HL-60/S4 (cell line): ENCODE measurements around the gene IL11RA.

Experiments used
- in situ Hi-C: fragments of 300-500 bp; cut with MboI; formaldehyde crosslinking; loops from 2 replicates; pipeline ENCODE4 v1.14.3; 2022; ENCODE audit warnings: low sequenced_read_pairs

IL11RA gene

GRCh38 chr9:34652602-34653000 is 616 bp downstream of the IL11RA start:
- in situ Hi-C loops = no loop called here

DNA sequence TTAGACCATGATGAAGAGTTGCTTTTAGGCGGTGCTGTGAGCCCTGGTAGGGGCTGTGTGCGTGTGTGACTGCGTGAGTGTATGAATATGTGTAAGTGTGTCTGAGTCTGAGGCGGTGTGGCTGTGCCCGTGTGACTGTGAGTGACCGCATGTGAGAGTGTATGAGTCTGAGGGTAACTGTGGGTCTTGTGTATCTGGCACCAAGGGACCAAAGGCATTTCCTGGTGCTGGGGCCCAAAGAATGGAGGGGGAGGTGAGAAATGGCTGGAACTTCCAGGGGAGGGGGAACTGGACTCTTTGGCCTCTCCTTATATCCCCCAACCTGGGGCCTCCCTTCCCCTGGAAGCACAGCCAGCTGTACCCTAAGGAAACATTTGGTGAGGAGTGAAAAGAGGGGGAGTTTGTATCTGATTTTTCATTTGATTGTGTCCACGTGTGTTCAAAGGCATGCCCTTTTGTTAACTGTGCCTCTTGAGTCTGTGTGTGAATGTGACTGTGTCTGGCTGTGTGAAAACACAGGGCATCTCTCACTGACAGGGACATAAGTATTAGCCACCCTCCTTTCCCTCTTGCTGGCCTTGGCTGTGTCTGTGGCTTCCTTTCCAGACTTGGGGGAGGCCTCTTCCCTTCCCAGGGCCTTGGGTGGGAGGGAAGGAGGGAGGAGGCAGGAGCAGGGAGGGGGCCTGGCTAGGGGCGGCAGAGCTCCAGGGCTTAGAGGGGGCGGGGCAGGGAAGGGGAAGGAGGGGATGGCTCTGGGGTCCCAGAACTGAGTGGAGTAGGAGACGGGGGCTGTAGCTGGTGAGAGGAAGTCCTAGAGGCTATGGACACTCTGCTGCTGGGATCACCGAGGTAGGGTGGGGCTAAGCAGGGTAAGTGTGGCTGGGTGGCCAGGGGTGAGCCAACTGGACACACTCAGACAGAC is 1.4 kb downstream of the IL11RA start:
- in situ Hi-C loops = no loop called here

DNA sequence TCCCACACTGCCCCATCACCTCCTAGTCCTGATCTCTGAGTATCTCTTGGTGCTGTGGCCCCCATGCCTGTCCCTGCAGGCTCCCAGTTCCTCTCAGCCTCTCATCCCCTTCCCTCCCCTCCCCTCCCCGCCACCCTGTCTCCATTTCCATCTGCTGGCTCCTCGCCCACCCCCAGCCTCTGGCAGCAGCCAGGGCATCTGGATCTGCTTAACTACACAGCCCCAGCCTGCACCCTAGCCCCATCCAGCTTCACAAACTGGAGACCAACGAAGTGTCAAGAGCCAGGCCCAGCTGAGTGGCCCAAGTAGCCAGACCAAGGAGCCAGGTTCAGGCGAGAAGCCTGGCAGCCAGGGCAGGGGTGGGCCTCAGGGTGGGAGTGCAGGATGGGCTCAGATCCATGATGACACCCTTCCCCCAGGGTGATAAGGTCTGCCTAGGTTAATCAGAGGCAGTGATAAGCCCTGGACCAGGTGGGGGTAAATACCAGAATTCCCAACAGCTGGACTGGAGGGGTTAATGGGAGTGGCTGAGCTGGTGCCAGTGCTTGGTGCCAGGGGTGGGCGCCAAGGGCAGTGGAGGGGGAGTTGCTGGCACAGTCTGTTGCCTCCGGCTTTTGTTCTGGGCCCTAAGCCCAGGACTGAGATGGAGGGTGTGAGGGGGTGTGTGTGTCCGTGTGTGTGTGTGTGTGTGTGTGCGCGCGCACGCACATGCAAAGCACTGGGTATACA is 2.5 kb downstream of the IL11RA start:
- in situ Hi-C loops = no loop called here

GRCh38 chr9:34655394-34655793 is 3.4 kb downstream of the IL11RA start:
- in situ Hi-C loops = no loop called here

DNA sequence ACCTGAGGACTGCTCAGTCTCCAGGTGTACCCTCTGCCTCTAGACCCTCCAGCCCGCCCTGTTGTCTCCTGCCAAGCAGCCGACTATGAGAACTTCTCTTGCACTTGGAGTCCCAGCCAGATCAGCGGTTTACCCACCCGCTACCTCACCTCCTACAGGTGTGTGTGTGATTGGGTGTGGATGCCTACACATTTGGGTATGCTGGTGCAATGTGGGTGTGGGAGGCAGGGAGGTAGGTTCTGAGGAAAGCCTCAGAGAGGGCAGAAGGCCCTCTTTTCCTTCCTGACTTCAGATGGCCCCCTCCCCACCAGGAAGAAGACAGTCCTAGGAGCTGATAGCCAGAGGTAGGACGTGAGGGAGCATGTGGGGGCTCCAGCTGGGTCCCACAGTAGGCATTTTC is 5.0 kb downstream of the IL11RA start:
- in situ Hi-C loops = no loop called here

GRCh38 chr9:34658461-34658860 is 6.5 kb downstream of the IL11RA start:
- in situ Hi-C loops = no loop called here

- in situ Hi-C loops = no loop called here
These were observed 7.7 kb downstream of the IL11RA start for GRCh38 chr9:34659592-34660253.

- in situ Hi-C loops = no loop called here
These were observed 10.7 kb downstream of the IL11RA start, which contains the start of gene CCL27 for GRCh38 chr9:34662526-34663302. Gene CCL27, minus strand, starts transcription at chr9:34662657. Its CDS starts 24 bp downstream, at chr9:34662633.

DNA sequence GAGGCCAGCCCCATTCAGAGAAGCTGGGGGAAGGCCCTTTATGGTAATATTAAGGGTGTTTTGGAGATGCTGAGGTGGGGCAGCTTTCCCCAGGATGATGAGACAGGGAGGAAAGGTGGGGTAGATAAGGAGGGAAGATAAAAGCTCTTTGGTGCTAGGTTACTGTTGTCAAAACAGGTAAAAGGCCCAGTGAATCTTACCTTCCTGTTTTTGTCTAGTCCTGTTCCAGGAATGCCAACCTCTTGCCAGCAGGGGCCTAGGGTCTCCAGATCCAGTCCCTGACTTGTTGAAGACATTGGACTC is 11.3 kb downstream of the IL11RA start:
- in situ Hi-C loops = no loop called here

DNA sequence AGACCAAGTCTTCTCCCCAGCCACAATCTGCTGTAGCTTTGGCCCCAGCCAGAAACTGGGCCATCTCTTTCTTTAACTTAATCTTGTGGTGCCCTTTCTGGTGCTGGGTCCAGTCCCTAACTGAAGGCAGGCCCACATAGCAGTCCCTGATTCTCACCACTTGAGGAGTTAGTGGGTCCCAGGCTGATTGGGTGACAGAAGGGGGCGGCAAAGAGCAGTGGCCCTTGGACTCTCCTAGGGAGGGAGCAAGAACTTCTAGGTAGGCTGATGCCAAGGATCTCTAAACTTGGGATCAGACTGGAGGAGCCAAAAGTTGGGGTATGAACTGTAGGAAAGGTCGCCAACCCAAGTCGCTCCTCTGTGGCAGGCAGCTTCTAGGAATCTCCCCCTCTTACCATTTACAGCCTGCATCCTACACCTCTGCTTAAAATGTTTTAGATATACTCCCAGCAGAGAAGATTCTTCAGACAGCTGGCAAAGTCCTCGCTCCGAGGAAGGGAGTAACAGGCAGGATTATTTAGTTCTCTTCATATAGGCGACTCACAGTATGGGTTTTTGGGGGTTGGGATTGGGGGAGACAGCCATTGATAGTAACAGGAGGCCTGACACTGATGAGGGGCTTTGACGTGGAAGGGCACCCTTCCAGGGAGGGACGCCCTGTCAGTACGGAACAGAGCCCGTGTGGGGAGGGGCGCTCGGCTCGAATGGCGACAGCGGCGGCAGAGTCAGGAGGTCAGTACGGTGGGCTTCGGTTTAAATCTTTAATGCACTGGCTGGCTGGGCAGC is 12.5 kb downstream of the IL11RA start:
- in situ Hi-C loops = no loop called here

GRCh38 chr9:34665067-34665380 is 13.0 kb downstream of the IL11RA start:
- in situ Hi-C loops = no loop called here

DNA sequence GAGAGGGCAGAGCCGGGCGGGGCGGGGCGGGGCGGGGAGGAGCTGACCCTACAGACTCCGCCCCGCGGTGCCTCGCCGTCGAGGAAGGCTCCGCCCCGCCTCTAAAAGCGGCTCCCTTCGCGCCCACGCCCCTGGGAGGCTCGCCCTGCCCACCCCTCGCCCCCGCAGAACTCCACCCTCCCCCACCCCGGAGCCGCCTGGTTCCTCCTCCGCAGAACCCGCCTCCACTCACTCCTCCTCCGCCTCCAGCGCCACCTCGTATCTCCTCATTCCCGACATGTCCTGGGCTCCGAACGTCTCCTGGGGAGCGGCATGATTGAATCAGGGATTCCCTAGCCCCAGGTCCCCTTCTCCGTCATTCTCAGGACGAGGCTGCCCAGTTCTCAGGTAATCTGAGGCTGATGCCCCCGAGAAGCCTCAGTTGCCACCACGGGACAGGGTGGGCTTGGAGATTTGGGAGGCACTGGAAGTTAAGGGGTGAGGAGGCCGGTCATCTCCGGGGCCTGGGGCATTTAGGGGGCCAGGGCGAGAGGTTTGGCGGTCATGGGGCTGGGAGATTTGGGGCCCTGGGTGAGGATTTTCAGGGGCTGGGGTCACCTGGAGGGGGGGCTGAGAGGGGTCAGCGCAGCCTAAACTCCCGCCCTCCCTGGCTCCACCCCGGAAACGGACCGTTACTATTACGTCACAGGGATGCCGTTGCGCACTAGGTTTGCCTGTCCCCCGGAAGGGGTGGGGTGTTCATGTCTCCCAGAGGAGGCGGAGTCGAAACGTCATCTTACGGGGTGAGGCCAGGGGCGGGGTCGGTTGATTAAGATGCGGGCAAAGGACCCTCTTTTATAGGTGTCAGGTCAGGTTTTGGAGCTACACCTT is 13.6 kb downstream of the IL11RA start:
- in situ Hi-C loops = no loop called here

- in situ Hi-C loops = no loop called here
These were observed 18.0 kb downstream of the IL11RA start for GRCh38 chr9:34669809-34670562.

GRCh38 chr9:34671307-34671706 is 19.3 kb downstream of the IL11RA start:
- in situ Hi-C loops = no loop called here

DNA sequence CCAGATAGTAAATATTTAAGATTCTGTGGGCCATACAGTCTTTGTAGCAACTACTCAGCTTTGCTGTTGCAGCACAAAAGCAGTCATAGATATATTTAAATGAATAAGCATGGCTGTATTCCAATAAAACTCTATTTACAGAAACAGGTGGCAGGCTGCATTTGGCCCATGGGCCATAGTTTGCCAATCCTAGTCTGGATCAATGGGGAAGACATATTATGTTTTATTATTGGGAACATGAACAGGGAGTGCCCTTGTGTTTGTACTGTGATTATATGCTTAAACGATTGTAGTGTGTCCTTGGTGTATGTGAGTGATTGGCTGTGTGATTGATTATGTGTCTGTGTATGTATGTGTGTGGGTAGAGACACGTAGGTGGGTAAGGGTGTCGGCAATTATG is 22.5 kb downstream of the IL11RA start:
- in situ Hi-C loops = no loop called here

DNA sequence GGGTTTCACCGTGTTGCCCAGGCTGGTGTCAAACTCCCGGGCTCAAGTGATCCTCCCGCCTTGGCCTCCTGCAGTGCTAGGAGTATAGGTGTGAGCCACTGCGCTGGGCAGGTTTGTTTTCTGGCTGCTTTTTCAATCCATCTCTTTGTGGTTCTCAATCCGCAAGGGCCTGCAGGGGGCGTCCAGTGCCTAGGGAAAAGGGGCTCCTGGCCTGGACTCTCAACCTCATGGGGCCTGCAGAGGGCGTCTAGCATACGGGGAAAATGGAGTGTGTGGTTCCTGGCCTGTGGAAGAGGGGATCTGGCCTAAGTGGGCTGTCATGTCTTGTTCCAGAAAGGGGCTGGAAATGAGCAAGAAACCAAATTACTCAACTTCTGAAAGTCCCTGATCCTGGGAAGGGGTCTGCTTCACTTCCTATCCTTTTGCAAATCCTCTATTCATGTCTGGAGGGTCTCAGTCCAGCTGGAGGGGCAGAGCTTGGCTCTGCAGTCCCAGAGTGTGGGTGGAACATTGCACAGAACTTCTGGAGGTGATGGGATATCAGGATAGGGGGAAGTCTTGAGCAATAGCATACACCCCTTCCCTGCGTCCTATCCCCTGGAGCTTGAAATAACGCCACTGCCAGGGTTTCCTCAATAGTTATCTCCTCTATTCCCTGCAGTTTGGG is 23.2 kb downstream of the IL11RA start:
- in situ Hi-C loops = no loop called here

DNA sequence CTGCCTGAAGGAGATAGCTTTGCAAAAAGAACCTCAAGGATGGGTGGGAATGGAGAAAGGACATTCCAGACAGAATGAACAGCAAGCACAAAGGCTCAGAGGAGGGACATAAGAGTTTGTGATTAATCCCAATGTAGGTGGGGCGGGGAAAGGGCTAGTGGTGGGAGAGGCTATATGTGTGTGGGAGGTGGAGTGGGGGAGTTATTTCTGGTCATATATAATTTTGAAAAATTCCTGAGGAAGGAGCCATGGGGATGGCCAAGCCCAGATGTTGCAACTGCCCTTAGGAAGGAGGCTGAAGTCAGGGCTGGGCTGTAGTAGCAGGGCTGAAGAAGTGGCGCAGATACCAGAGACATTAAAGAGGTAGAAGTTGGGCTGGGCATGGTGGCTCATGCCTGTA is 23.9 kb downstream of the IL11RA start:
- in situ Hi-C loops = no loop called here

DNA sequence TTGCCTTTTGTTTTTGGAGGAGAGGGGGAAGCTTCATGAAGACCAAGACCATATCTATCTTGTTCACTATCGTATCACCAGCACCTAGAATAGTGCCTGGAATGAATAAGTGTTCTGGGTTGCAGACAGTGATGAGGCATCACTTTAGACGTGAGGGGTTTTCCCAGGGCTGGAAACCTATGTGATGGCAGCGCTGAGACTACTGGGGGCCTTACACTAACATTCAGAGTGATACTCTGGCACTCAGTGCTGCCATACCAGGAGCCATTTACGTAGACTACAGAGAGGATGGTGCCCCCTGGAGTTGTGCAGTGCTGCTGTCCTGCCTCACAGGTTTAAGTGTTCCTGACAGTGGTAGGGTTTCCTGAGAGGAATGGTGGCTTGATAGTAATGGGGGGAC is 32.2 kb downstream of the IL11RA start:
- in situ Hi-C loops = no loop called here
